ENCODE data around the gene JPH3.

DNA sequence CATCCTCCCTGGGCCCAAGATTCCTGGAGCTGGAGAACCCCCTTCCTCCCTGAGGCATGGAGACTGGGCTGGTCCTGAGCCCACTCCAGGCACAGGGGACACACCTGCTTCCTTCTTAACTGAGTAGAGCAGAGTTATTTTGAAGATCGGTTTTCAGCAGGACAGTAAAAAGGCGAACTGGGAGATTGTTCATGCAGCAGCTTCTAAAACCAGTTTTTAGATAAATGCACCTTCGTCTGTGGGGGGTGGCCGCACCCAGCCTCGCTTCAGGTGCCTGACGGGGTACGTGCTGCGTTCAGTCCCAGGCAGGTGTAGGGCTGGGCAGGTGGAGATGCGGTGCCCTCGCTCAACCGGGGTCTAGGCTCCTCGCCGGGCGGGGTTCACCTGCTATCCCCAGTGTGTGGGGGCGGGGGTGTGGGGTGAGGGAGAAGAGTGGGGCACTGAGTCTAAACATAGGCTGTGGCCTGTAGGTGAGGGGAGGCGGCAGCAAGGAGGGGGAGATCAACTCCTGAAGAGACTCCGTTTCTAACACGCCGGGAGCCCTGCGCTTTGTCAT, 69.5 kb downstream of the JPH3 start:
- TF ChIP-seq CTCF (IDR thresholded peaks at IDR 0.05) (no peak), POLR2A (IDR thresholded peaks at IDR 0.05; ENCODE audit: low read length) (no peak), MAZ (IDR thresholded peaks at IDR 0.05; ENCODE audit: borderline replicate concordance, low read depth, low read length) (no peak), RAD21 (conservative IDR thresholded peaks at IDR 0.05 in 1 of 2, IDR thresholded peaks at IDR 0.05 in 1 of 2) (no peak), KDM5A (IDR thresholded peaks at IDR 0.05) (no peak), MAX (IDR thresholded peaks at IDR 0.05) (no peak), EHMT2 (IDR thresholded peaks at IDR 0.05; ENCODE audit: low read depth) (no peak), SMC3 (IDR thresholded peaks at IDR 0.05) (no peak), MAFK (IDR thresholded peaks at IDR 0.05; ENCODE audit: partially characterized antibody) (no peak), FOSL2 (IDR thresholded peaks at IDR 0.05) (no peak), FOSL2 (CRISPR knock-in tag; IDR thresholded peaks at IDR 0.05) (no peak), ELK1 (IDR thresholded peaks at IDR 0.05; ENCODE audit: low read depth, low read length) (no peak), JUN (IDR thresholded peaks at IDR 0.05) (no peak)
